Measurements from ENCODE around the gene P4HTM.
A peak's percentile ranks its signal among the peaks of the same experiment; 100 is the strongest.

Gene P4HTM

GRCh38 chr3:49013738-49014660 is 24.0 kb downstream of the P4HTM start:
- peak; percentile 82 for TF ChIP-seq CTCF (IDR thresholded peaks at IDR 0.05; ENCODE audit: control insufficient read depth, insufficient read depth, low read depth, low read length, missing control alignments)
- DNase-seq (ENCODE audit: low read depth), result no peak

DNA sequence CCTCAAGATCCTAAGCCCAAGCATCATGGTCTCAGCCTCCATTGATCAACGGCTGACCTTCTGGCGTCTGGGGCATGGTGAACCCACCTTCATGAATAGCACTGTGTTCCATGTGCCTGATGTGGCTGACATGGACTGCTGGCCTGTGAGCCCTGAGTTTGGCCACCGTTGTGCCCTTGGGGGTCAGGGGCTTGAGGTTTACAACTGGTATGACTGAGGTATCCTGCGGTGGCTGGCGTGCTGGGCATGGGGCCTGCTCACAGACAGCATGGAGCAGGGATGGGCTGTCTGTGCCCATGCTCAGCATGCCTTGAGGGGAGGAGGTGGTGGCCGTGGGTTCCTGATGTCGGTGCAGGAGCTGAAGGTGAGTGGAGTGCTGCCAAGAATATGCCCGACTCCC is 25.0 kb downstream of the P4HTM start:
- H3K4me3 ChIP-seq (ENCODE audit: control insufficient read depth, low read depth, low read length), result no peak overlapping the region
- TF ChIP-seq CTCF (IDR thresholded peaks at IDR 0.05; ENCODE audit: control insufficient read depth, insufficient read depth, low read depth, low read length, missing control alignments), result no peak
- DNase-seq (ENCODE audit: low read depth), result no peak

More at GRCh38 chr3:49013738-49014660, 24.0 kb downstream of the P4HTM start:
- no peak overlapping the region for H3K4me3 ChIP-seq (ENCODE audit: control insufficient read depth, low read depth, low read length)

DNA sequence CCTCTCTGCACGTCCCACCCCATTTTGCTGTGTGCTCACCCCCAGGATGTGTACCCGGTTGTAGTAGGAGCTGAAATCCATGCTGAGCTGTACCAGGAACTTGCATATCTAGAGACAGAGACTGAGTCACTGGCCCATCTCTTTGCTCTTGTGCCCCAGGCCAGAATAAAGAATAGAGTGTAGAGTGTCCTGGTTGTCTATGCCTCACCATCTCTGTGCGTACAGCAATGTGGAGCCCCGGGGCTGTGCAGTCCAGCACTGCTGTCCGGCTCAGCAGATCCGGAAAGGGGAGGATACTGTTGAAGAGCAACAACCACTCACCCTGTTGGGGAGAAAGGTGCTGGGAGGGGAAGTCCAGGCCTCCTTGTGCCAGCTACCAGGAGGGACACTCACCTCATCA is 25.7 kb downstream of the P4HTM start:
- no peak for DNase-seq (ENCODE audit: low read depth)
- TF ChIP-seq CTCF (IDR thresholded peaks at IDR 0.05; ENCODE audit: control insufficient read depth, insufficient read depth, low read depth, low read length, missing control alignments), result no peak
- H3K4me3 ChIP-seq (ENCODE audit: control insufficient read depth, low read depth, low read length), result no peak overlapping the region

DNA sequence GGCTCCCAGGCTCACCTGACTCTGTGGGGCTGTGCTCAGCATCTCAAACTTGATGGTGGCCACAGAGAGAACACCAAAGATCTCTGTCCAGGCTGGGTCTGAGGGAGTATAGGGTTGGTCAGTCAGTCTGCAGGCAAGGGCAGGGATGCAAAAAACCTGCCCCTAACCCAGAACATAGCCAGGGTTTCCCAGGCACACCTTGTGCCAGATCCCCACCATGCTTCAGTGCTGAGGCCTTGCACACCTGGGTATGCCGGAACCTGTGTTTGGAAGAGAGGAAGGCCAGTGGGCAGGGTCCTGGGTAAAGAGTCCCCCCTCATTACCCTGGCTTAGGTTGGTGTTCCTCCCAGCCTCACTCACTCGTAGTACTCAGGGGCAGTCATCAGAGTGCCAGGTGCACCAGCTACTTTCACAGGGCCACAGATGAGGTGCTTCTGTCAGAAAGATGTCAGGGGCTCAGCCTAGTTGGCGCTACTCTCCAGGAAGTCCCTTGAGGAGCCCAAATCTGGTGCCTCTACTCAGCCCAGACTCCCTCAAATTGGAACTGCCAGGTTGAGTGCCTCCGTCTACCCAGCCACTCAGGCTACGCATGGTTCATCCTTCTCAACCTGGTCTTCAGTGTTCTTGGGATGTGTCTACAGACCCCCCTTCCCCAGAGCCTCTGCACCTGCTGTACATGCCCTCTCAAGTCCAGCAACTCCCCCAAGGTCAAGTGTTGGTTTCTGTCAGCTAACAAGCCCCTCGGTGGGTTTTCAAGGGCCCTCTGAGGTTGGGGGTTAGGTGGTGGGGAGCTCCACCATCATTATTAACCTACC is 26.6 kb downstream of the P4HTM start:
- no peak for DNase-seq (ENCODE audit: low read depth)
- no peak overlapping the region for H3K4me3 ChIP-seq (ENCODE audit: control insufficient read depth, low read depth, low read length)

DNA sequence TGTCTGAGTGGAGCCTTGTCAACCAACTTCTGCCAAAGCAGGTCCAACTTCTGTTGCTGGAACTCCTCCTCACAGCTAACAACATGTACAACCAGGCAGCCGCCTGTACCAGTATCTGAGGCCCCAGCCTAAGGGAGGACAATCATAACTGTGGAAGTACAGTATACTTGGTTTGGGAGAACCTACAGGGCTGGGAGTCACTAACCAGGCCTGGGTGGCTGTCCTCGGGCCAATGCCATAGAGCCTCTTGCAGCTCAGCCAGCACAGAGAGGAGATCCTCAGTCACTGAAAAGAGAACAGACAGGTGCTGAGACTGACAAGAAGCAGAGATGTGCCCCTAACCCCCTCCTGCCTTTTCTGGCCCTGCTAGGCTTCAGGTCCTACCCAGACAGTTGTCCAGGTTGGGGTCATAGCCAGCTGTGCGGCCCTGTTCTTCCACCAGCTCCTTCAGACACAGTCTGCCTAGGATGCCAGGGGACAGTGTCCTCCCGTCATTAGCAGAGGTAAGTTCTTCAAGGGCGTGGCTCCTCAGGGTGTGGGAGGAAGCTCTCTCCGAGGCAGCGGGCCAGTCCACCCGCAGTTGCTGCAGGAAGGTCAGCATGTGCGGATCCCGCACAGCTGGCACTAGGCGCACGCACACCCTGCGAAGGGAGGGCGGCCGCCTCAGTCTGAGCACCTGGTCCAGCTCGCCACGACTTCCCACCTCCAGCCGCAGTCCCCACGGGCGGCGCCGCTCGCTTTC is 27.4 kb downstream of the P4HTM start:
- no peak for TF ChIP-seq CTCF (IDR thresholded peaks at IDR 0.05; ENCODE audit: control insufficient read depth, insufficient read depth, low read depth, low read length, missing control alignments)

More for the DNA sequence above, 26.6 kb downstream of the P4HTM start:
- TF ChIP-seq CTCF (IDR thresholded peaks at IDR 0.05; ENCODE audit: control insufficient read depth, insufficient read depth, low read depth, low read length, missing control alignments), result no peak

More for the DNA sequence above, 27.4 kb downstream of the P4HTM start:
- DNase-seq (ENCODE audit: low read depth), result no peak
- peak overlapping the region; percentile 79 for H3K4me3 ChIP-seq (ENCODE audit: control insufficient read depth, low read depth, low read length)
